Stimulated activated CD8-positive, alpha-beta memory T cell treated with anti-CD3 and anti-CD28 coated beads, Interleukin-4, amount 100 ng/mL, for 4 hours (primary cell): ENCODE data around the gene YY1.
A peak's percentile ranks its signal among the peaks of the same experiment; 100 is the strongest.
"Not testable (repeated sequence)": the region's sequence is repeated elsewhere in the genome, so short reads cannot be mapped to it uniquely, and the experiment has no call there.

ENCODE experiments used
- DNase-seq, 2 donors: peaks; one replicate each; pipeline ENCODE4 v3.0.0-alpha.2; 2020; ENCODE audit warnings: low read depth in 2 of 2, low spot score in 1 of 2

Gene YY1

GRCh38 chr14:100283436-100283835 is 44.5 kb downstream of the YY1 start:
- DNase-seq = not testable (repeated sequence)

- DNase-seq = no peak
These were observed 45.3 kb downstream of the YY1 start for GRCh38 chr14:100283984-100284881.

DNA sequence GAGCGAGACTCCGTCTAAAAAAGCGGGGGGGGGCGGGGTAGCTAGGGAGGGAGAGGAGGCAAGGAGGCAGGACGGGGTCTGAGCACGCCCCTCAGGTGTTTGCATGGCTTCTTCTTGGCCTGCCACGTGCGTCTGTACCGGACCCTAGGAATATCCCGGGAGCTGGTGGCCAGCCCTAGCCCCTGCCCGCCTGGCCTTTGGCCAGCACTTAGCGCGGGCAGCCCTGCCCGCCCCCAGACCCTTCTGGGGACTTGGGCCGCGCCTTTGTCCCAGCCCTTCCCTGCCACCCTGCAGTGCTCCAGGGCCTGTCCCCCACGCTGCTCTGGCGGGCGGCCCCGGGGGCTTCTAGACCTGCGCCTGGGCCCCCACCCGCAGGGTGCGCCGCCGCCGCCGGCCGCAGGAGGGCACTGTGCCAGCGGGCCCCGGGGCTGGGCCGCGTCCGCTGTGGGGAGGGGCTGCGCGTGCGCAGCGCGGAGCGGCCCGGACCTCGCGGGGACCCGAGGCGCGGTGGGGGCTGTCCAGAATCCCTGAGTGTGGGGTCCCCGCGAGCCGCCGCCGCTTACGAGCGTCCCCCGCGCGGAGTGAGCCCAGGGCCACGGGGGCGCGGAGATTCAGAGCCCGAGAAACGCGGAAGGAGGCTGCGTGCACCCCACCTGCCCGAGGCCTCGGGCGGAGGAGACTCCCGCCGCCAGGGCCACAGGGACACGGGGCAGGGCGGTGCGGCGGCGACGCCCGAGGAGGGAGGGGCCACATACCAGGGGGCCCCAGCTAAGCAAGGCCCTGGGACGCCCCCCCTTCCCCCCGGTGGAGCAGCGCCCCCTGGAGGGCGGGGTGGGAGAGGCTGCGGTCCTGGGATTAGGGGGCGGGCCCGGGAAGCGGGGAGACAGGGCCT is 46.3 kb downstream of the YY1 start:
- DNase-seq = peak; percentile 40 to 48

GRCh38 chr14:100285913-100286400 is 47.0 kb downstream of the YY1 start:
- no peak for DNase-seq

DNA sequence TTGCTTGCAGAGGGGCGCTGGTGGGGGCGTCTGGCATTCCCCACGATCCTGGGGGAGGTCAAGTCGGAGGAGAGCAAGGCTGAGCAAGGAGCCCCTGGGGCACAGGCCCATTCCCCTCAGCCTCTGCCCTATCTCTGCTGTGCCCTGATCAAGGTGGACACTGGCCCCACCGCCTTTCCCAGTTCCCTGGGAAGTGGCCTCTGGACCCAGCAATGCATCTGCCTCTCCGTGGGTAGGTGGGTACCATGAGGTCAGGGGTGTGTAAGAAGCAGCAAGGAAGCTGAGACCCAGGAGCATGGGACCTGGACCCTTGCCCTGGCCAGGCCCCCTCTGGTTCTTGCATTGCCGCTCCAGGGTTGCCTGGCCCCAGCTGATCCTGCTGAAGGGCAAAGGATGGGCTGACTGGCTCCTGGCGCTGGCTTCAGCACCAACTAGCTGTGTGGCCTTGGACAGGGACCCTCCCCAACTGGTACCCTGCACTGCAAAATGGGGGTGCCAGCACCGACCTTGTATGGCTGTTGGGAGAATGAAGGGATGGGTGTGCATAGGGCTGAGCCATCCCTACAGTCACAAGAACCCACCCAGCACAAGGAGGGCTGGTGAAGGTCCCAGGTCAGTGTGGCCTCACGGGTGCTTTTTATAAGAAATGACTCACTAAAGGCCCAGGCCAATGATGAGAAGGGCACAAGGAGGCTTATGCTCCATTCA is 47.7 kb downstream of the YY1 start:
- DNase-seq = no peak

- no peak for DNase-seq
These were observed 48.5 kb downstream of the YY1 start for GRCh38 chr14:100287202-100287997.

DNA sequence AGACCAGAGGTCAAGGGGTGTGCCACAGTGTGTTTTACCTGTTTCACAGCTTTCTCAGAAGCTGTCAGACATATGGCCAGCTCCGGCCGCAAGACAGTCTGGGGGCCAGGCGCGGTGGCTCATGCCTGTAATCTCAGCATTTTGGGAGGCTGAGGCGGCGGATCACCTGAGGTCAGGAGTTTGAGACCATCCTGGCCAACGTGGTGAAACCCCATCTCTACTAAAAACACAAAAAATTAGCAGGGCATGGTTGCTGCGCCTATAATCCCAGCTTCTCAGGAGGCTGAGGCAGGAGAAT is 49.0 kb downstream of the YY1 start:
- DNase-seq = not testable (repeated sequence)

- no peak for DNase-seq
These were observed 49.6 kb downstream of the YY1 start for GRCh38 chr14:100288382-100289185.

DNA sequence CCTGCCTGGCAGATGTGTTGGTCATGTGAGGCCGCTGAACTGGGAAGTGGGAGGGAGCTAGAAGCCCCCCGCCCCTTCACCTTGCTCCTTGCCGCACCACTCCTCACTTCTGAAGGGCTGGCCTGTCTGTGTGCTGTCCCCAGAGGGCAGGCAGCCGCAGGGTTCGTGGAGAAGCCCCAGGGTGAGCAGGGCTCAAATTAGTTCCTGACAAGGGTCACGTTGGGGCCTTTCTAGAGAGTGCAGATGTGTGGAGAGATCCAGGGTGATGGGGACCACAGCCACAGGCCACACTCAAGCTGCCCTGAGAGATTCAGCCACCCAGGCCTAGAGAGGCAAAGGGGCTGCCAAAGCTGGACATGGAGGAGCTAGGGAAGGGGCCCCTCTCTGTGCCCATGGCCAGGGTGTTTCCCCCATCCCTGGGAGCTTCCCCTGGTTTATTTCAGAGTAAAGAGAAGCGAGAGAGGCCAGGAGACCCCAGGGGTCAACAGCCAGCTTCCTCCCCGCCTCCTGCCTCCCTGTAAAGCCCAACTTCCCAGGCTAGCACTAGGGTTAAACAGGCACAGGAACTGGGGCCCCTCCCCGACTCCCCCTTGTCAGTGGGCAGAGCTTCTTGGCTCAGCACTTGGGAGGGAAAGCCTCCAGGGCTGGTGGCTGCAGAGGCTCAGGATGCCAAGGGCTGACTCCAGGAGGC is 51.1 kb downstream of the YY1 start:
- DNase-seq = no peak

GRCh38 chr14:100290607-100291304 is 51.8 kb downstream of the YY1 start:
- no peak for DNase-seq

DNA sequence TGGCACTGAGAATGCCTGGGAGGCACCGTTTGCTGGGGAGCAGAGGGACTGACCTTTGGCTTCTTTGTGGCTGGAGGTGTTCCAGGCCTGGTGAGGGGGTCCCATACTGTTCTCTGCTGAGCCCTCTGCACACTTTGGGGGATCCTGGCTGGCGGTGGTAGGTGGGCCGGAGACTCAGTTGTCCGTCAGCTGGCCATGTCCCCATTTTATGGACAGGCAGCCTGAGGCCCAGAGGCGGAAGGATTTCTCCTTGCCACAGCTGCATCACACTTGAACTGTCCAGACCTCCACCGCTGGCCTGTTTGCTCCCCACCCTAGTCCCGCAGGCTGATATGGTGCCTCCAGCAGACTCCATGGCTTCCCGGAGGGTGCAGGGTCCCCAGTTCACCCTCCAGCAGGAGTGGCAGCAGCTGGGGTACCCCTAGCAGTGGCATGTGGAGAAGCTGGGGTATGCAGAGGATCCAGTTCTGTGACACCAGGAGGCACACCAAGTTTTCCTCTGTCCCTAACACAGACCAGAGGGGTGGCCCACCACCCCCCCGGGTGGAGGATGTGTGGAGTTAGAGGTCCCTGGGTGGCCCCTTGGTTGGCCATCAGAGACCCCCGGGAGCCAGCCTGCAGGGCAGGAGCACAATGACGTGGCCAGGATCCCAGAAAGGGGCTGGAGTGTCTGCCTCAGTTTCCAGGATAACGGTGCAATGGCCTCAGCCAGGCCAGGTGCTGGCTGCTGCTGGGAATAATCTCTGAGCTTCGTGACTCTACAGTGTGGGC is 52.5 kb downstream of the YY1 start:
- no peak for DNase-seq

- no peak for DNase-seq
These were observed 53.4 kb downstream of the YY1 start for GRCh38 chr14:100292301-100292775.

DNA sequence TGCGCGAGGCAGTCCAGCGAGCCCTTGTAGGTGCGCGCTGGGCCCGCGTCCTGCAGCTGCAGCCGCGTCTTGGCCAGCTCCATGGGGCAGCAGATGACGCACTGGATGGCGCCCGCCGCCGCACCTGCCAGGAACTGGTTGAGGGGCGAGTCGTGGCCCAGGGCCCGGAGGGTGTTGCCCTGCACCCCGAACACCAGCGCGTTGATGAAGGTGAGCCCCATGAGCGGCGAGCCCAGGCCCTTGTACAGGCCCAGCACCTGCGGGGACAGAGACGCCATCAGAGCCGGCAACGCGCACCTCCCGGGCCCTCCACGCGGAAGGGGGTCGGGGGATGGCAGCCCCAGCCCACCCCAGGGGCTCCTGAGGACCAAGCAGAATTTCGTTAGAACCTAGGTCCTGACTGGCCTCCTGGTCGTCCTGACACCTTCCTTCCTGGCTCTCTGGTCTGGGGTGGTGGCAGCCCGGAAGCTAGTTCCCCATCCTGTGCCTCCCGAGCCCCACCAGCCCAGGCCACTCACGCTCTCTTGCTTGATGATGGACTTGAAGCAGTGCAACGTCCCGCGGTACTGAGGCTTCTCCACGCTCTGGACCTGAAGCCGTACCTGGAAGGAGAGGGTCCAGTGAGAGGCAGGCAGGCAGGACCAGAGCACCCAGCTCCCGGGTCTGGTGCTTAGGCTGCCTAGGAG is 54.0 kb downstream of the YY1 start:
- DNase-seq = no peak

DNA sequence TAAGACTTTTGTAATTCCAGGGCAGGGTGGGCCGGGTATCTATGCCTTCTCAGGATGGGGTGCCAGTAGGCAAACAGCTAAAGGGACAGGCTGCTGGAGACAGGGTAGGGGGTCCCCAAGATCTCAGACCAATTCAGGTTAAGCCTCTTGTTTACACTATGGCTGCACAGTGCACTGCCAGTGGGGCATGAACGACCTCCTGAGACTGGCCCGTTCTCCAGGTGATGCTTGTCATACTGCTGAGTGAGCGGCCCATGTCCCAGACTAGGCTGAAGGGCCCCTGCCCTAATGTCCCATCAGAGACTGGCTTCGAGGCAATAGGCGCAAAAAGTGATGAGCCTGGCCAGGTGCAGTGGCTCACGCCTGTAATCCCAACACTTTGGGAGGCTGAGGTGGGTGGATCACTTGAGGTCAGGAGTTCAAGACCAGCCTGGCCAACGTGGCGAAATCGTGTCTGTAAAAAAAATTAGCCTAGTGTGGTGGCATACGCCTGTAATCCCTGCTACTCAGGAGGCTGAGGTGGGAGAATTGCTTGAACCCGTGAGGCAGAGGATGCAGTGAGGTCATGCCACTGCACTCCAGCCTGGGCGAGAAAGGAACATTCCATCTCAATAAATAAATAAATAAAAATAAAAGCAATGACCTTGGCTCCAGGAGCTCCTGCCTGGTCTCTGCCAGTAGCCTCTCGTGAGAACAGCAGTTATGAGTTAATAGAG is 54.7 kb downstream of the YY1 start:
- DNase-seq = no peak

DNA sequence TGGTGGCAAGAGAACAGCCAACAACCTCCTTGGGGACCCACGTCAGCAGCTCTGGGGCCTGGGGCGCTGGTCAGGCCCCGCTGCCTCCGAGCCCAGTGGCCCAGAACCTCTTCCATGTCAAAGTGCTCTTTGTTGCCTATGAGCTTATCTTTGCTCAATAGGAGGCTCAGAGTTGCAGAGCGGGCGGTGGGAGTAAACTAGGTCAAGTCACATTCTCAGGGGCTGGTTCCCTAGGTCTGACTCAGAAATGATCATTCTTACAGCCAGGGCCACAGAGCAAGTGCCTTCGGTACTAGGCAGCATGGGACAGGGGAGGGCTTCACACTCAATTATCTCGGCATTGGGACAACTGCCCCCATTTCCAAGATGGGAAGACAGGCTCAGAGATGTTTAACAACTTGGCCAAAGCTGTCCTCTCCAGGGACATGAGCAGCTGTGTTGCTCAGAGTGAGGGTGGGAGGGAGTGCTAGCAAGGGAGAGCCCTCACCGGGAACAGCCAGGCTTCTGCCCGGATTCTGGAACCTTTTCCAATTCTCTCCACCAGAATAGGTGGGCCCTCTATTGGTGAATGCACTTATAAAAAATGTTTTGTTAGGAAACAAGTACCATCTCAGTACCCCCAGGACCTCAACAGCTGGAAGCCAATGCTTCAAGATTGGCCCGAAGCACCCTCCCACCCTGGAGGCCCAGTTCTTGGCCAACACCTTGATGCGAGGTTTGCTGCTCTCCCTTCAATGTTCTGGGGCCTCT is 55.4 kb downstream of the YY1 start:
- DNase-seq = no peak

DNA sequence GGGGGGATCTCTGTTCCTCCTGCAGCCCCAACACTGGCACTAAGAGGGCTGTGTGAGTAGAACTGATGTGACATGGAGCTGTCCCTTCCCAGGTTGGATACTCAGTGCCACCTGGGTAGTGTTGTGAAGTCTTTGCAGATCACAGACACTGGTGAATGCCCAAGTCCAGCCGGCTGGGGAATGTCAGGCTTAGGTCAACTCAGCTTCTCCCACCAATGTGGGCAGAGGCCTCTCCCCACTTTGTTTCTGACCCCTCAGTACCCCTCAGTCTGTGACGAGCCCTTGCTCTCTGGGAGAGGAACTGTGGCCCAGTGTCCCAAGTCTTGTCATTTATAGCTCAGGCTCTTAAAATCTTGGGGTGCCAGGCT is 56.0 kb downstream of the YY1 start:
- no peak for DNase-seq
